BE2C (cell line): ENCODE data around the gene C20orf141.

Experiments used
- DNase-seq: peaks from one replicate; pipeline ENCODE4 v3.0.0-alpha.2; 2020
- H3K27me3 ChIP-seq: fragments of 250-450 bp; sonication (Bioruptor Pico); 2 replicates; pipeline ENCODE4 v1.5.1; 2020; ENCODE audit warnings: mild to moderate bottlenecking
- H3K36me3 ChIP-seq: fragments of 250-450 bp; sonication (Bioruptor Pico); 2 replicates; pipeline ENCODE4 v1.5.1; 2020; ENCODE audit warnings: mild to moderate bottlenecking
- H3K4me1 ChIP-seq: fragments of 250-450 bp; sonication (Bioruptor Pico); 2 replicates; pipeline ENCODE4 v1.5.1; 2020
- H3K4me3 ChIP-seq: 2 replicates; pipeline ENCODE4 v1.5.1; 2011; ENCODE audit warnings: low read depth, low read length
- H3K9me3 ChIP-seq: fragments of 250-450 bp; sonication (Bioruptor Pico); 2 replicates; pipeline ENCODE4 v1.5.1; 2020
- TF ChIP-seq, protein P1 (sequence below): IDR thresholded peaks from 2 replicates; pipeline ENCODE4 v1.5.1; 2012; ENCODE audit warnings: mild to moderate bottlenecking, low read depth, low read length

C20orf141 gene

DNA sequence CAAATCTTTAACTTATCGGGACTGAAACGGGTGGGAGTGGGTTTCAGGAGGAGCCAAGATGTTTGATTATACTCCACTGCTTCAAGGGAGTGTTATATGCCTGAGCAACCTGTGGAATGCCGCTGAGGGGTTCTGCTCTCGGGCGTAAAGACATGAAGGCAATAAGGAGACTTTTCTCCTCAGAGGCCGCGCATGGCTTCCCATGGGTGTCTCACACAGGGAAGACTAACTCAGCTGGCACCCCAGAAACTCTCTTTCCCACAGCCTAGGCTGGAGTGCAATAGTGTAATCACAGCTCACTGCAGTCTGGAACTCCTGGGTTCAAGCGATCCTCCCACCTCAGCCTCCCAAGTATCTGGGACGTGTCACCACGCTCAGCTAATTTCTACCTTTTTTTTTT lies 5.1 kb upstream of the C20orf141 start:
- no peaks in the 10 kb centered on the region; the same call in 1 of the 2 replicates for H3K4me1 ChIP-seq
- no peak overlapping the region for H3K4me3 ChIP-seq
- DNase-seq: no peak
- no peaks in the 10 kb centered on the region for H3K36me3 ChIP-seq
- TF ChIP-seq, protein P1, sequence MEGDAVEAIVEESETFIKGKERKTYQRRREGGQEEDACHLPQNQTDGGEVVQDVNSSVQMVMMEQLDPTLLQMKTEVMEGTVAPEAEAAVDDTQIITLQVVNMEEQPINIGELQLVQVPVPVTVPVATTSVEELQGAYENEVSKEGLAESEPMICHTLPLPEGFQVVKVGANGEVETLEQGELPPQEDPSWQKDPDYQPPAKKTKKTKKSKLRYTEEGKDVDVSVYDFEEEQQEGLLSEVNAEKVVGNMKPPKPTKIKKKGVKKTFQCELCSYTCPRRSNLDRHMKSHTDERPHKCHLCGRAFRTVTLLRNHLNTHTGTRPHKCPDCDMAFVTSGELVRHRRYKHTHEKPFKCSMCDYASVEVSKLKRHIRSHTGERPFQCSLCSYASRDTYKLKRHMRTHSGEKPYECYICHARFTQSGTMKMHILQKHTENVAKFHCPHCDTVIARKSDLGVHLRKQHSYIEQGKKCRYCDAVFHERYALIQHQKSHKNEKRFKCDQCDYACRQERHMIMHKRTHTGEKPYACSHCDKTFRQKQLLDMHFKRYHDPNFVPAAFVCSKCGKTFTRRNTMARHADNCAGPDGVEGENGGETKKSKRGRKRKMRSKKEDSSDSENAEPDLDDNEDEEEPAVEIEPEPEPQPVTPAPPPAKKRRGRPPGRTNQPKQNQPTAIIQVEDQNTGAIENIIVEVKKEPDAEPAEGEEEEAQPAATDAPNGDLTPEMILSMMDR: no peak
- no peaks in the 10 kb centered on the region for H3K9me3 ChIP-seq
- H3K27me3 ChIP-seq: peaks cover 29% of the 10 kb centered on the region

DNA sequence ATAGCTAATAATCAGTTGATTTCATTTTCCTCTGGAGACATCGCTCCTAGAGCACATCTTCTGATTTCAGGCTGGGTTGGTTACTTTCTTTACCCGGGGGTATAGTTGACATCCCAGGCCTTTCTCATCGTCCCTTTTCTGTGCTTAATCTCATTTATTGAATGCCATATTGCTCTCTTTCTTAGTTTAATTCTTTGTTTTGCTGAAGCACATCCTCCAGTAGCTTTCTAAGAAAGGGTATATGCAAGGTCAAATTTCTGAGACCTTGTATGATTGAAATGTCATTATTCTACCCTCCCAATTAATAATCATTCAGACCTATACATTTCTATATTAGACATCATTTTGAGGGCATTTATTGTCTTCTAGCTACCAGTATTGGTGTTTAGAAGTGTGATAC lies 2.6 kb upstream of the C20orf141 start:
- no peaks in the 10 kb centered on the region; the same call in 1 of the 2 replicates for H3K4me1 ChIP-seq
- H3K9me3 ChIP-seq: no peaks in the 10 kb centered on the region
- H3K4me3 ChIP-seq: no peak overlapping the region
- TF ChIP-seq, protein P1: no peak
- no peak for DNase-seq
- peaks cover 10% of the 10 kb centered on the region for H3K27me3 ChIP-seq
- H3K36me3 ChIP-seq: no peaks in the 10 kb centered on the region

DNA sequence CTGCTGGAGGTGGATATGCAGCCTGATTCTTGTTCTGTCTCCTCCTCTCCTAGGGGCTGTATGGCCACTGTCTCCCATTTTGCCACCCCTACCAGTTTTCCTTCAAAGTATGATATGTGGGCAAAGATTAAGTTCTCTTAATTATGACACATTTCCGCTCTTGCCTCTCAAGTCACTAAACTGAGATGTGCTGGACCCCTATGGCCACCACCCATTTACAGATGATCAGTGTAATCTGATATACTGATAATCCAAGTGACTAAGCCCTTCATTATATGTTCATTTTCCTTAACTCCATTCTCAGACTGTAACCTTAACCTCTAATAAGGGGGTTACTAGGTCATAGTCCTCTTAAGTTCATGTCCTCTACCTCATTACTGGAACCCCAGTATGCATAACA lies 711 bp upstream of the C20orf141 start:
- Histone ChIP-seq H3K36me3 (no peaks in the 10 kb centered on the region), H3K4me3 (no peak overlapping the region), H3K27me3 (peaks cover 4% of the 10 kb centered on the region; the same call in 1 of the 2 replicates), H3K4me1 (no peaks in the 10 kb centered on the region; the same call in 1 of the 2 replicates), H3K9me3 (no peaks in the 10 kb centered on the region)
- TF ChIP-seq, protein P1: no peak
- no peak for DNase-seq

DNA sequence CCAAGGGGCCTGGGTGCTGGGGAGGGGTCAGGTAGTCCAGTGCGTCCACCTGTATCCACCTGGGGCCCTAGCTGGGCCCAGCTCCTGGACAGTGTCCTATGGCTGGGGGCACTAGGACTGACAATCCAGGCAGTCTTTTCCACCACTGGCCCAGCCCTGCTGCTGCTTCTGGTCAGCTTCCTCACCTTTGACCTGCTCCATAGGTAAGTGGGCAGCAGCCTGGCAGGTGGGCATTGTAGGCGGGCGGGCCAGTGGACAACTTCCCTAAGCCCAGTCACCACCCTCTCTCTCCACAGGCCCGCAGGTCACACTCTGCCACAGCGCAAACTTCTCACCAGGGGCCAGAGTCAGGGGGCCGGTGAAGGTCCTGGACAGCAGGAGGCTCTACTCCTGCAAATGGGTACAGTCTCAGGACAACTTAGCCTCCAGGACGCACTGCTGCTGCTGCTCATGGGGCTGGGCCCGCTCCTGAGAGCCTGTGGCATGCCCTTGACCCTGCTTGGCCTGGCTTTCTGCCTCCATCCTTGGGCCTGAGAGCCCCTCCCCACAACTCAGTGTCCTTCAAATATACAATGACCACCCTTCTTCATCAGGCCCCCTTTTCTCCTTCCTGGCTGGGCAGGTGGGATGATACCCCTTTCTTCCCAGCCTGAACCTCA lies 584 bp downstream of the C20orf141 start:
- no peaks in the 10 kb centered on the region for H3K36me3 ChIP-seq
- no peak overlapping the region for H3K4me3 ChIP-seq
- no peaks in the 10 kb centered on the region; the same call in 1 of the 2 replicates for H3K4me1 ChIP-seq
- DNase-seq: no peak
- H3K27me3 ChIP-seq: no peaks in the 10 kb centered on the region
- TF ChIP-seq, protein P1: no peak
- no peaks in the 10 kb centered on the region for H3K9me3 ChIP-seq

DNA sequence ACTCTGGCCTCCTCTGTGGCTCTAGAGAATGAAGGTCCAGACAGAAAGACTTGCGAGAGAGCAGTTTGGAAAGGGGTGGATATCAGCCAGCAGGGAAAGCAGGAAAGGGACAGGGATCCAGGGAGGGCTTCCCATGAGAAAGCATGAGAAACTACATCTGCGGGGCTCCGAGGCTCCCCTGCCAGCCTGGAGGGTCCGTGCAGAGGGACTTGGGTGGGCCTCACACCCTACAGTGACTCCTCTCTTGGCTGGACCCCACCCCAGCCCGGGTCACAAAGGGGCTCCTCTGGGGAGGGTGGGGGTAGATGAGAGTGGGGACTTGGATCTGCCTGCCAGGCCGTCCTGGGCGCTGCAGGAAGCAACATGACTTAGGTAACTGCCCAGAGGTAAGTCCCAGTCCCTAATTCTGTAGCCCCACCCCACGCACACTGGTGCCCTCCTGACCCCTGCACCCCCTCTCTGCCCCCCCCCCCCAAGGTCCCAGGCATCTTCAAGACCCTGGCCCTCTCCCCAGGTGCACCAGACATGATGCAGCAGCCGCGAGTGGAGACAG lies 1.3 kb downstream of the C20orf141 start, which contains the start of gene TMEM239:
TSS of gene TMEM239 (plus strand) at position 335 of the 553 bp plus-strand sequence. CDS start at position 526, 191 bp downstream.
- no peak for DNase-seq
- Histone ChIP-seq H3K4me3 (no peak within 1 kb of the TSS), H3K36me3 (no peaks in the 10 kb centered on the region), H3K9me3 (no peaks in the 10 kb centered on the region), H3K27me3 (no peaks in the 10 kb centered on the region), H3K4me1 (no peaks in the 10 kb centered on the region; the same call in 1 of the 2 replicates)
- TF ChIP-seq, protein P1: no peak

DNA sequence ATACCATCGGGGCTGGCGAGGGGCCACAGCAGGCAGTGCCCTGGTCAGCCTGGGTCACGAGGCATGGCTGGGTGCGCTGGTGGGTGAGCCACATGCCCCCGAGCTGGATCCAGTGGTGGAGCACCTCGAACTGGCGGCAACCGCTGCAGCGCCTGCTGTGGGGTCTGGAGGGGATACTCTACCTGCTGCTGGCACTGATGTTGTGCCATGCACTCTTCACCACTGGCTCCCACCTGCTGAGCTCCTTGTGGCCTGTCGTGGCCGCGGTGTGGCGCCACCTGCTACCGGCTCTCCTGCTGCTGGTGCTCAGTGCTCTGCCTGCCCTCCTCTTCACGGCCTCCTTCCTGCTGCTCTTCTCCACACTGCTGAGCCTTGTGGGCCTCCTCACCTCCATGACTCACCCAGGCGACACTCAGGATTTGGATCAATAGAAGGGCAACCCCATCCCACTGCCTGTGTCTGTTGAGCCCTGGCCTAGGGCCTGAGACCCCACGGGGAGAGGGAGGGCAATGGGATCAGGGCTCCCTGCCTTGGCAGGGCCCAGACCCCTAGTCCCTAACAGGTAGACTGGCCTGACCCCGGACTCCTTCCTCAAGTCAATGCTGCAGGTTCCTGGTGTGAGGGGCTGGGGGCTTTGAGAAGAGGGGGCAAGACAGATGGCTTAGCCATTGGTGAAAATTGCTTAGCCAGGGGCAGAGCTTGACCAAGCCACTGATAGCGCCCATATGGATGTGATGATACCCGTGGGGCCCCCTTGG lies 2.0 kb downstream of the C20orf141 start:
- no peak for DNase-seq
- H3K27me3 ChIP-seq: no peaks in the 10 kb centered on the region

More for the DNA sequence above, 2.0 kb downstream of the C20orf141 start:
- no peak overlapping the region for H3K4me3 ChIP-seq
- no peaks in the 10 kb centered on the region; the same call in 1 of the 2 replicates for H3K4me1 ChIP-seq
- H3K36me3 ChIP-seq: no peaks in the 10 kb centered on the region
- no peaks in the 10 kb centered on the region for H3K9me3 ChIP-seq
- TF ChIP-seq, protein P1: no peak
